Spleen (tissue), 11 donors: ENCODE data around the gene RPA3. TPM values are rescaled to one million over a fixed set of nuclear protein-coding genes. Genes with fewer than 3 reads are reported as not detected.

Source experiments
- DNase-seq: peaks from one replicate; pipeline ENCODE4 v3.0.0-alpha.2; 2020
- H3K27ac ChIP-seq, 8 donors: fragments of 200-600 bp; sonication (generic) in 7 of 8; 1 replicate in 4 of 8; 2 replicates in 4 of 8; pipeline versions ENCODE4 v1.5.0 to v1.8.0; 2016 to 2021; ENCODE audit warnings: inconsistent platforms in 4 of 8, mild to moderate bottlenecking in 4 of 8, moderate library complexity in 1 of 8
- H3K27me3 ChIP-seq, 7 donors: fragments of 200-600 bp; sonication (generic) in 6 of 7; replicated peaks in 1 of 7; 1 replicate in 4 of 7; 2 replicates in 3 of 7; pipeline versions ENCODE4 v1.5.0 to v1.8.0; 2016 to 2021; ENCODE audit warnings: inconsistent platforms in 3 of 7, mild to moderate bottlenecking in 1 of 7
- H3K36me3 ChIP-seq, 6 donors: fragments of 200-600 bp; sonication (generic) in 5 of 6; 1 replicate in 4 of 6; 2 replicates in 2 of 6; pipeline versions ENCODE4 v1.5.0 to v1.8.0; 2016 to 2021; ENCODE audit warnings: inconsistent platforms in 2 of 6
- H3K4me1 ChIP-seq, 6 donors: fragments of 200-600 bp; sonication (generic) in 5 of 6; 1 replicate in 3 of 6; 2 replicates in 3 of 6; pipeline versions ENCODE4 v1.5.0 to v1.8.0; 2016 to 2021; ENCODE audit warnings: inconsistent platforms in 3 of 6
- H3K4me3 ChIP-seq, 8 donors: fragments of 200-600 bp; sonication (generic) in 7 of 8; 1 replicate in 4 of 8; 2 replicates in 4 of 8; pipeline versions ENCODE4 v1.5.0 to v1.8.0; 2016 to 2021; ENCODE audit warnings: inconsistent platforms in 4 of 8, mild to moderate bottlenecking in 4 of 8, moderate library complexity in 2 of 8
- H3K9me3 ChIP-seq, 8 donors: fragments of 200-600 bp; sonication (generic) in 7 of 8; 1 replicate in 4 of 8; 2 replicates in 4 of 8; pipeline versions ENCODE4 v1.5.0 to v1.8.0; 2016 to 2021; ENCODE audit warnings: inconsistent platforms in 4 of 8
- POLR2A ChIP-seq, 3 donors: fragments of 450-650 bp; IDR thresholded peaks; one replicate each; pipeline ENCODE4 v1.5.1; 2017; ENCODE audit warnings: antibody characterized with exemption in 3 of 3, mild to moderate bottlenecking in 1 of 3
- POLR2AphosphoS5 ChIP-seq, 3 donors: sonication (generic); formaldehyde crosslinking; IDR thresholded peaks; one replicate each; pipeline ENCODE4 v1.5.1; 2017; ENCODE audit warnings: antibody characterized with exemption in 3 of 3
- WGBS, 5 donors: extraction: QIAGEN DNeasy Blood & Tissue Kit in 3 of 5; methylation state at CpG; one replicate each; pipeline versions ENCODE4 v1.1.5 to v1.1.7; 2013 to 2018; 5-methylcytosine and 5-hydroxymethylcytosine counted together
- intact Hi-C: fragments of 100-400 bp; cut with DNase I; formaldehyde crosslinking; loops from one replicate; pipeline ENCODE4 v1.15.0; 2023; ENCODE audit warnings: low total_unique reads
- polyA plus RNA-seq, 3 donors: library from polyadenylated mRNA; stranded (reverse); fragments of 200-250 nt; gene quantifications; one replicate each; pipeline ENCODE4 v1.2.1, GENCODE V29; 2013
- total RNA-seq, 7 donors: library from RNA; depleted of rRNA in 3 of 7; stranded (reverse); fragments of >200 nt in 3 of 7; fragmentation: NEBNext Ultra II Directional in 4 of 7; extraction: Animal tissue kit (Norgen Biotek cat#: 25700) in 4 of 7; gene quantifications; one replicate each; pipeline versions ENCODE4 v1.1.0 to v1.2.1, GENCODE V29; 2016 to 2021
- TF ChIP-seq, protein P1 (sequence below), 11 experiments: fragments of 200-600 bp in 7 of 11; fragments of 450-650 bp in 4 of 11; sonication (generic) in 4 of 11; IDR thresholded peaks in 8 of 11; conservative IDR thresholded peaks in 3 of 11; 1 replicate in 7 of 11; 2 replicates in 4 of 11; pipeline versions ENCODE4 v1.4.0 to v1.8.0; 2016 to 2021; ENCODE audit warnings: antibody characterized with exemption in 11 of 11, inconsistent platforms in 4 of 11, mild to moderate bottlenecking in 1 of 11
- donor health status: healthy with polysubstance abuse.
- donor health status: DM: no; HTN: no; CAD: no; lungs with moderate emphysema.
- donor health status: DM: no; HTN: no; CAD: no.
- donor health status: Bipolar disorder and iron deficiency.
- donor health status: healthy.
- donor health status: DM: no; HTN: no; CAD: no.
- donor health status: DM: yes; HTN: yes; CAD: no.

The RPA3 gene
- total and polyA plus RNA-seq, 10 donors = 18.0 to 41.8 (median 28.2) TPM

DNA sequence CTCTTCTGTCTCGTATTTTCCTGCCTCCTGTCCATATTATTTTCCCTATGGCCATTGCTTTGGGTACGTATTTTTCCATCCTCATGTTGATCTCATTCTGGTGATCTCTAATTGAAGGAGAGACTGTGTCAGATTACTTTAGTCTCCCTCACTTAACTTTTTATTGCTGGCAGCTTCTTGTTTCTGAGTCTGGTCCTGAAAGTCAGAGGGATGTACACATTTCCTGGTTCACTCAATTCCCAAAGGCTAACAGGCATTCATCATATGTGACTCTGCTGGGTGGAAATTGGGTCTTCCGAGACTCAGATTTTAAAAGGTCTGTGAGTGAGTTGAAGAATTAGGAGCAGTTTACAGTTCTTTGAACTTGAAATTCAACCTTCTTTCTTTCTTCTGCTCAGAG lies 66.9 kb downstream of the RPA3 start:
- TF ChIP-seq, protein P1, sequence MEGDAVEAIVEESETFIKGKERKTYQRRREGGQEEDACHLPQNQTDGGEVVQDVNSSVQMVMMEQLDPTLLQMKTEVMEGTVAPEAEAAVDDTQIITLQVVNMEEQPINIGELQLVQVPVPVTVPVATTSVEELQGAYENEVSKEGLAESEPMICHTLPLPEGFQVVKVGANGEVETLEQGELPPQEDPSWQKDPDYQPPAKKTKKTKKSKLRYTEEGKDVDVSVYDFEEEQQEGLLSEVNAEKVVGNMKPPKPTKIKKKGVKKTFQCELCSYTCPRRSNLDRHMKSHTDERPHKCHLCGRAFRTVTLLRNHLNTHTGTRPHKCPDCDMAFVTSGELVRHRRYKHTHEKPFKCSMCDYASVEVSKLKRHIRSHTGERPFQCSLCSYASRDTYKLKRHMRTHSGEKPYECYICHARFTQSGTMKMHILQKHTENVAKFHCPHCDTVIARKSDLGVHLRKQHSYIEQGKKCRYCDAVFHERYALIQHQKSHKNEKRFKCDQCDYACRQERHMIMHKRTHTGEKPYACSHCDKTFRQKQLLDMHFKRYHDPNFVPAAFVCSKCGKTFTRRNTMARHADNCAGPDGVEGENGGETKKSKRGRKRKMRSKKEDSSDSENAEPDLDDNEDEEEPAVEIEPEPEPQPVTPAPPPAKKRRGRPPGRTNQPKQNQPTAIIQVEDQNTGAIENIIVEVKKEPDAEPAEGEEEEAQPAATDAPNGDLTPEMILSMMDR (IDR thresholded peaks at IDR 0.05 in 8 of 11, conservative IDR thresholded peaks at IDR 0.05 in 3 of 11) = no peak
- TF ChIP-seq POLR2A (IDR thresholded peaks at IDR 0.05) = no peak
- TF ChIP-seq POLR2AphosphoS5 (IDR thresholded peaks at IDR 0.05) = no peak
- H3K27ac ChIP-seq = no peak overlapping the region
- peaks cover 0 to 8% (median 0%) of the 10 kb centered on the region in 6 donors for H3K36me3 ChIP-seq
- peaks cover 0 to 22% (median 0%) of the 10 kb centered on the region in 6 donors for H3K4me1 ChIP-seq
- H3K27me3 ChIP-seq = no peaks in the 10 kb centered on the region
- peaks cover 0 to 6% (median 0%) of the 10 kb centered on the region in 8 donors for H3K9me3 ChIP-seq
- 59 to 93% (median 80%) methylated on average over 3 of the region's 3 CpGs for WGBS, 5 donors
- intact Hi-C loops = no loop called here
- no peak overlapping the region for H3K4me3 ChIP-seq
- no peak for DNase-seq

DNA sequence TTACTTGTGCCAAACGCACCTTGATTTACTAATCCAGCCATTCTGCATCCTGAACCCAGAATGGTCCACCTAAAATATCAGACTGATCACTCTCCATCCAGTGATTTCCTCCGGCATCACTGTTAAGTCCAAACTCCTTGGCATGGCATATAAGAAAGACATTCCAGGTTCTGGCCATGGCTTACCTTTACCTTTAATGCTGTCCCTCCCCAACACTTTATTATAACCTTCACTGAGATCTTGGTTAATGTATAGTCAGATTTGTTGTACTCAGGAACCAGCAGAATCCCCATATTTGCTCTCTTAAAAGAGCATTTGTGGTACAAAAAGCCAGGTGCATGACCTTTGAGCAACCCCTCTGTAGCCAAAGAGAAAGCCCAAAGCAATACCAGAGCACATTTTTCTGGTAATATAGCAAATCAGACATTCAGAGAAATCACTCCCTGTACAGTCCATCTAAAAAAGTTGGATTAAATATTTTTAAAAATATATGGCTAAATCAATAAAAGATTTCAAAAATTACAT lies 67.7 kb downstream of the RPA3 start:
- TF ChIP-seq, protein P1 (IDR thresholded peaks at IDR 0.05 in 8 of 11, conservative IDR thresholded peaks at IDR 0.05 in 3 of 11) = no peak
- TF ChIP-seq POLR2A (IDR thresholded peaks at IDR 0.05) (no peak), POLR2AphosphoS5 (IDR thresholded peaks at IDR 0.05) (no peak)
- peaks cover 0 to 22% (median 0%) of the 10 kb centered on the region in 6 donors for H3K4me1 ChIP-seq
- peaks cover 0 to 8% (median 0%) of the 10 kb centered on the region in 8 donors for H3K9me3 ChIP-seq
- no peaks in the 10 kb centered on the region for H3K27me3 ChIP-seq
- intact Hi-C loops = no loop called here
- no peak for DNase-seq
- peaks cover 0 to 3% (median 0%) of the 10 kb centered on the region in 6 donors for H3K36me3 ChIP-seq
- 94 to 100% (median 97%) methylated on average over 2 of the region's 2 CpGs for WGBS, 5 donors
- no peak overlapping the region for H3K27ac ChIP-seq
- no peak overlapping the region for H3K4me3 ChIP-seq

DNA sequence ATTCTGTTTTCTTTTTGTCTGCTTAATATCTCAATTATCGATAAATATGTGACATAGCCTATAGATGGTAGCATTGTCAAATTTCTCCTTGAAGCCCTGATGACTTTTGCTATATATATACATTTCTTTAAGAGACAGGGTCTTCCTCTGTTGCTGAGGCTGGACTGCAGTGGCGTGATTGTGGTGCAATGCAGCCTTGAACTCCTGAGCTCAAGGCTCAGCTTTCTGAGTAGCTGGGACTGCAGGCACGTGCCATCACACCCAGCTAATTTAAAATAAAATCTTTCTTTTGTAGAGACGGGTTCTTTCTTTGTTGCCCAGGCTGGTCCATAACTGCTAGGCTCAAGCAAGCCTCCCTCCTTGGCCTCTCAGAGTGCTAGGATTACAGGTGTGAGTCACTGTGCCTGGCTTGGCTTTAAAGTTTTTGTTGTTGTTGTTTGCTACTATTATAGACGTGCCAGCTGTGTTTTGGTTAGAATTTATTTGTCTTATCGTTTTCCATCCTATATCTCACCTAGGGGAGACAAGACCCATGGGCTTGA lies 70.8 kb downstream of the RPA3 start:
- peaks cover 0 to 15% (median 1%) of the 10 kb centered on the region in 6 donors for H3K4me1 ChIP-seq
- no peak overlapping the region for H3K27ac ChIP-seq
- WGBS, 5 donors = 72 to 92% (median 80%) methylated on average over 5 to 6 of the region's 6 CpGs
- intact Hi-C loops = no loop called here
- peaks cover 0 to 8% (median 0%) of the 10 kb centered on the region in 8 donors for H3K9me3 ChIP-seq
- DNase-seq = no peak
- TF ChIP-seq POLR2A (IDR thresholded peaks at IDR 0.05) (no peak), POLR2AphosphoS5 (IDR thresholded peaks at IDR 0.05) (no peak)
- TF ChIP-seq, protein P1 (IDR thresholded peaks at IDR 0.05 in 8 of 11, conservative IDR thresholded peaks at IDR 0.05 in 3 of 11) = no peak
- H3K36me3 ChIP-seq = peaks cover 0 to 11% (median 0%) of the 10 kb centered on the region in 6 donors
- no peak overlapping the region for H3K4me3 ChIP-seq
- H3K27me3 ChIP-seq = no peaks in the 10 kb centered on the region

- Histone ChIP-seq H3K27ac (no peak overlapping the region), H3K36me3 (peaks cover 0 to 22% (median under 1%) of the 10 kb centered on the region in 6 donors), H3K9me3 (peaks cover 0 to 8% (median 0%) of the 10 kb centered on the region in 8 donors), H3K27me3 (no peaks in the 10 kb centered on the region), H3K4me1 (peaks cover 10 to 44% (median 28%) of the 10 kb centered on the region in 6 donors), H3K4me3 (peak overlapping the region in 3 of 8 donors; percentile 74 to 89 (median 88))
- DNase-seq = no peak
- TF ChIP-seq POLR2A (IDR thresholded peaks at IDR 0.05) = no peak
- TF ChIP-seq, protein P1 (IDR thresholded peaks at IDR 0.05 in 8 of 11, conservative IDR thresholded peaks at IDR 0.05 in 3 of 11) = no peak
- no peak for TF ChIP-seq POLR2AphosphoS5 (IDR thresholded peaks at IDR 0.05)
- intact Hi-C loops = no loop called here
- WGBS, 5 donors = 93 to 95% (median 95%) methylated on average over 6 of the region's 6 CpGs
Observed at GRCh38 chr7:7642081-7642480, 76.3 kb downstream of the RPA3 start.
